Natural killer cell (primary cell): ENCODE data around the gene KCNH3. TPM values are rescaled to one million over a fixed set of nuclear protein-coding genes. Genes with fewer than 3 reads are reported as not detected.

ENCODE experiments used
- ATAC-seq, 3 donors: fragments of 150-1000 bp in 2 of 3; fragments of 200-7000 bp in 1 of 3; cut with Tn5 transposase; 1 replicate in 1 of 3; 2 replicates in 2 of 3; pipeline ENCODE4 v1.10.0; 2021; ENCODE audit warnings: mild to moderate bottlenecking in 2 of 3, moderate library complexity in 2 of 3
- DNase-seq, 2 donors: peaks; one replicate each; pipeline versions ENCODE4 v3.0.0 to v3.0.0-alpha.2; 2013 to 2021; ENCODE audit warnings: mixed read lengths in 1 of 2
- H3K27ac ChIP-seq: one replicate; pipeline ENCODE4 v1.5.1; 2013; ENCODE audit warnings: mild to moderate bottlenecking, low read length
- H3K27me3 ChIP-seq: one replicate; pipeline ENCODE4 v1.6.1; 2013; ENCODE audit warnings: low read length; ENCODE audit not compliant: control insufficient read depth, insufficient read depth
- H3K36me3 ChIP-seq: one replicate; pipeline ENCODE4 v1.6.1; 2013; ENCODE audit warnings: low read length; ENCODE audit not compliant: control insufficient read depth, insufficient read depth
- H3K4me1 ChIP-seq: one replicate; pipeline ENCODE4 v1.6.1; 2013; ENCODE audit warnings: low read length; ENCODE audit not compliant: control insufficient read depth, insufficient read depth
- H3K4me3 ChIP-seq: one replicate; pipeline ENCODE4 v1.5.1; 2013; ENCODE audit warnings: low read length
- H3K9me3 ChIP-seq: one replicate; pipeline ENCODE4 v1.6.1; 2013; ENCODE audit warnings: low read length; ENCODE audit not compliant: control insufficient read depth, insufficient read depth
- H3K27ac Mint-ChIP-seq, 2 donors: one replicate each; pipeline ENCODE4 v1.8.0; 2022; ENCODE audit warnings: mild to moderate bottlenecking in 2 of 2, mixed read lengths in 2 of 2, moderate library complexity in 1 of 2
- H3K27me3 Mint-ChIP-seq, 2 donors: one replicate each; pipeline ENCODE4 v1.8.0; 2022; ENCODE audit warnings: low read depth in 2 of 2, mixed read lengths in 2 of 2
- H3K36me3 Mint-ChIP-seq: one replicate; pipeline ENCODE4 v1.8.0; 2022; ENCODE audit warnings: mixed read lengths
- H3K4me1 Mint-ChIP-seq, 2 donors: one replicate each; pipeline ENCODE4 v1.8.0; 2022; ENCODE audit warnings: mixed read lengths in 2 of 2
- H3K4me3 Mint-ChIP-seq: one replicate; pipeline ENCODE4 v1.8.0; 2022; ENCODE audit warnings: mild to moderate bottlenecking, moderate library complexity, mixed read lengths
- H3K9me3 Mint-ChIP-seq, 2 donors: one replicate each; pipeline ENCODE4 v1.8.0; 2022; ENCODE audit warnings: mixed read lengths in 2 of 2
- CTCF ChIP-seq: fragments of 200-600 bp; IDR thresholded peaks from one replicate; pipeline ENCODE4 v1.8.0; 2022; ENCODE audit warnings: antibody characterized with exemption
- WGBS: methylation state at CpG from one replicate; pipeline ENCODE4 v1.1.7; 2013; ENCODE audit warnings: missing lambda C conversion rate; ENCODE audit not compliant: insufficient coverage; 5-methylcytosine and 5-hydroxymethylcytosine counted together
- intact Hi-C: fragments of 100-400 bp; cut with micrococcal nuclease; formaldehyde crosslinking; loops from one replicate; pipeline ENCODE4 v1.14.2; 2022
- total RNA-seq, 4 donors: library from RNA; stranded (reverse); fragments of 120-200 nt in 1 of 4; gene quantifications; one replicate each; pipeline versions ENCODE4 v1.2.3 to v1.2.4, GENCODE V29; 2013 to 2022

Gene KCNH3
- total RNA-seq, 3 donors from 2014 or later (not counting 1 experiment from before 2014, with no cell fraction given) = 1.2 to 1.7 (median 1.6) TPM

GRCh38 chr12:49548822-49549648, 10.2 kb downstream of the KCNH3 start:
- peak overlapping the region; percentile 79 for H3K4me3 Mint-ChIP-seq
- H3K4me3 ChIP-seq = peak overlapping the region; percentile 29
- intact Hi-C loops = no loop called here

GRCh38 chr12:49549735-49550692, 11.2 kb downstream of the KCNH3 start:
- peaks cover 13% of the 10 kb centered on the region for H3K4me1 ChIP-seq
- no peaks in the 10 kb centered on the region for H3K36me3 Mint-ChIP-seq
- no peak overlapping the region for H3K27ac ChIP-seq
- H3K4me3 ChIP-seq = no peak overlapping the region
- intact Hi-C loops = no loop called here
- TF ChIP-seq CTCF = no peak
- H3K27me3 ChIP-seq = peaks cover 7% of the 10 kb centered on the region
- 92% methylated on average over 28 of the region's 28 CpGs for WGBS
- H3K4me3 Mint-ChIP-seq = peak overlapping the region; percentile 40
- H3K27ac Mint-ChIP-seq = no peak overlapping the region
- H3K4me1 Mint-ChIP-seq = peaks cover 0 to 12% of the 10 kb centered on the region in 2 donors
- DNase-seq (no peak), ATAC-seq (no peak)
- H3K9me3 Mint-ChIP-seq = no peaks in the 10 kb centered on the region
- H3K36me3 ChIP-seq = no peaks in the 10 kb centered on the region
- H3K9me3 ChIP-seq = no peaks in the 10 kb centered on the region
- peaks cover 6 to 29% of the 10 kb centered on the region in 2 donors for H3K27me3 Mint-ChIP-seq

More at GRCh38 chr12:49548822-49549648, 10.2 kb downstream of the KCNH3 start:
- Mint-ChIP-seq H3K9me3 (no peaks in the 10 kb centered on the region), H3K4me1 (peaks cover 0 to 17% of the 10 kb centered on the region in 2 donors), H3K27ac (peak overlapping the region in 1 of 2 donors; percentile 22), H3K27me3 (peaks cover 6 to 34% of the 10 kb centered on the region in 2 donors), H3K36me3 (no peaks in the 10 kb centered on the region)
- Histone ChIP-seq H3K27ac (no peak overlapping the region), H3K4me1 (peaks cover 13% of the 10 kb centered on the region), H3K36me3 (no peaks in the 10 kb centered on the region), H3K27me3 (peaks cover 7% of the 10 kb centered on the region), H3K9me3 (no peaks in the 10 kb centered on the region)
- WGBS = 18% methylated on average over 70 of the region's 70 CpGs
- peak in 1 of 2 donors; percentile 57 for DNase-seq
- TF ChIP-seq CTCF = peak; percentile 19
- peak; percentile 45 to 70 (median 66) for ATAC-seq

- peaks cover 7% of the 10 kb centered on the region for H3K27me3 ChIP-seq
Measured at GRCh38 chr12:49550693-49551252, 11.9 kb downstream of the KCNH3 start.

More at GRCh38 chr12:49550693-49551252, 11.9 kb downstream of the KCNH3 start:
- Histone ChIP-seq H3K27ac (no peak overlapping the region), H3K9me3 (no peaks in the 10 kb centered on the region), H3K36me3 (no peaks in the 10 kb centered on the region), H3K4me1 (peaks cover 13% of the 10 kb centered on the region), H3K4me3 (no peak overlapping the region)
- no peaks in the 10 kb centered on the region for H3K9me3 Mint-ChIP-seq
- WGBS = 88% methylated on average over 6 of the region's 6 CpGs
- DNase-seq (no peak), ATAC-seq (no peak)
- H3K27ac Mint-ChIP-seq = no peak overlapping the region
- no peak overlapping the region for H3K4me3 Mint-ChIP-seq
- no peaks in the 10 kb centered on the region for H3K36me3 Mint-ChIP-seq
- peaks cover 5 to 24% of the 10 kb centered on the region in 2 donors for H3K27me3 Mint-ChIP-seq
- intact Hi-C loops = no loop called here
- H3K4me1 Mint-ChIP-seq = peaks cover 0 to 11% of the 10 kb centered on the region in 2 donors
- TF ChIP-seq CTCF = no peak
